Brain microvascular endothelial cell (primary cell): ENCODE results near the gene ARHGEF7.
A peak's percentile ranks its signal among the peaks of the same experiment; 100 is the strongest.
"Not testable (repeated sequence)": the region's sequence is repeated elsewhere in the genome, so short reads cannot be mapped to it uniquely, and the experiment has no call there.

Experiments used
- DNase-seq: peaks from one replicate; pipeline ENCODE4 v3.0.0-alpha.2; 2020
- H3K27ac ChIP-seq: fragments of 250-450 bp; sonication (Bioruptor Pico); 2 replicates; pipeline ENCODE4 v1.5.1; 2020; ENCODE audit warnings: mild to moderate bottlenecking, moderate library complexity
- H3K27me3 ChIP-seq: fragments of 250-450 bp; sonication (Bioruptor Pico); replicated peaks from 2 replicates; pipeline ENCODE4 v1.5.1; 2020; ENCODE audit warnings: mild to moderate bottlenecking
- H3K36me3 ChIP-seq: fragments of 250-450 bp; sonication (Bioruptor Pico); replicated peaks from 2 replicates; pipeline ENCODE4 v1.5.1; 2020; ENCODE audit warnings: mild to moderate bottlenecking
- H3K4me3 ChIP-seq: 2 replicates; pipeline ENCODE4 v1.5.1; 2011; ENCODE audit warnings: low read depth, mild to moderate bottlenecking, control low read depth, low read length, moderate library complexity
- in situ Hi-C: cut with HindIII; loops from 2 replicates; pipeline ENCODE4 v1.10.0; 2017; ENCODE audit warnings: low sequenced_read_pairs, low pct_ligation_motif_present
- TF ChIP-seq, protein P1 (sequence below): IDR thresholded peaks from 2 replicates; pipeline ENCODE4 v1.5.1; 2011; ENCODE audit warnings: low read depth, mild to moderate bottlenecking, moderate library complexity, low read length, control low read depth, inconsistent platforms; ENCODE audit errors: missing control alignments

The ARHGEF7 gene

DNA sequence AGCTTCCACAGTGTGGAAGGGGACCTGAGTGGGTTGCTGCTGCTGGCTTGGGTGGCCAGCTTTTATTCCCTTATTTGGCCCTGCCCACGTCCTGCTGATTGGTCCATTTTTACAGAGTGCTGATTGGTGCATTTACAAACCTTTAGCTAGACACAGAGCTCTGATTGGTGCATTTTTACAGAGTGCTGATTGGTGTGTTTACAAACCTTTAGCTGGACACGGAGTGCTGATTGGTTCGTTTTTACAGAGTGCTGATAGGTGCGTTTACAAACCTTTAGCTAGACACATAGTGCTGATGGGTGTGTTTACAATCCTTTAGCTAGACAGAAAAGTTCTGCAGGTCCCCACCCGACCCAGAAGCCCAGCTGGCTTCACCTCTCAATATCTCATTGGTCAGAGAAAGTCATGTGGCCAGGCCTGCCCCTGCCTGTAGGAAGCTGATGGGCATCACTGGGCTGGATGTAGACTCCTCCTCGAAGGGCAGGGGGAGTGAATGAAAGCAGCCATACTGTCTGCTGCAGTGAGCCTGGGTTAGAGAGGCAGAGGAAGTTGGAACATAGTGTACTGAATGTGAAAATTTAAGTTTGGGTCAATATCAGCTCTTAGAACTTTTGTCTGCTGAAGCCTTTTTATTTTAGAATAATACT lies 83.7 kb downstream of the ARHGEF7 start:
- H3K27me3 ChIP-seq, H3K27ac ChIP-seq, DNase-seq, in situ Hi-C loops, H3K36me3 ChIP-seq, H3K4me3 ChIP-seq: not testable (repeated sequence)

DNA sequence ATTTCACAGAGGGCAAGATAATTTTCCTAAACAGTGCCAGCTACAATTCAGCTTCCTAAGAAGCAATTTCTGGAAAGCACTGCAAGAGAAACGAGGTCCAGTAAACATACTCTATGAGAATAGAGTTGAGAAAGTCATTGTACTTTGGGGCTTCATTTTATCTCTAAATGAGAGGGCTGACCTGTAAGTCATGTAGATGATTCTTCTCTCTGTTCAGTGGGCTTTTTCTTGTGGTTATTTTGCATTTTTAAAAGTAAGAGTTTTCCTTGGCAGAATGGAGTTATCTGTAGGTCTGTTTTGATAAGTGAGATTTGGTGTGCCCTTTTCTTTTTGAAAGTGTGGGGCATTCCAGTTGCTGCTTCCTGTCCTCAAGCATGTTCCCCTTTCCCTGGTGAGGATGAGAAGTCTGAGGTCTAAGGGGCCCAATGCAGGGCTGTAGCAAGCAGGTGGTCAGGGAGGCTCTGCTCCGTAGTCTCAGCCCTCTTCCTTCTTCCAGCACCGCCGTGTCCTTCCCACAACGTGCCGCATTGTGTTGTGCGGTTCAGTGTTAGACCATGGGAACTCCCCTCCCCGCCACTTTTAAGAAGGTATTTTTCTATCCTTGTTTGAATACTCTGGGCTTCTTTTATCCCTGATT lies 86.3 kb downstream of the ARHGEF7 start:
- in situ Hi-C loops, result no loop called here
- TF ChIP-seq, protein P1, sequence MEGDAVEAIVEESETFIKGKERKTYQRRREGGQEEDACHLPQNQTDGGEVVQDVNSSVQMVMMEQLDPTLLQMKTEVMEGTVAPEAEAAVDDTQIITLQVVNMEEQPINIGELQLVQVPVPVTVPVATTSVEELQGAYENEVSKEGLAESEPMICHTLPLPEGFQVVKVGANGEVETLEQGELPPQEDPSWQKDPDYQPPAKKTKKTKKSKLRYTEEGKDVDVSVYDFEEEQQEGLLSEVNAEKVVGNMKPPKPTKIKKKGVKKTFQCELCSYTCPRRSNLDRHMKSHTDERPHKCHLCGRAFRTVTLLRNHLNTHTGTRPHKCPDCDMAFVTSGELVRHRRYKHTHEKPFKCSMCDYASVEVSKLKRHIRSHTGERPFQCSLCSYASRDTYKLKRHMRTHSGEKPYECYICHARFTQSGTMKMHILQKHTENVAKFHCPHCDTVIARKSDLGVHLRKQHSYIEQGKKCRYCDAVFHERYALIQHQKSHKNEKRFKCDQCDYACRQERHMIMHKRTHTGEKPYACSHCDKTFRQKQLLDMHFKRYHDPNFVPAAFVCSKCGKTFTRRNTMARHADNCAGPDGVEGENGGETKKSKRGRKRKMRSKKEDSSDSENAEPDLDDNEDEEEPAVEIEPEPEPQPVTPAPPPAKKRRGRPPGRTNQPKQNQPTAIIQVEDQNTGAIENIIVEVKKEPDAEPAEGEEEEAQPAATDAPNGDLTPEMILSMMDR, result no peak
- no peak overlapping the region for H3K27ac ChIP-seq
- H3K27me3 ChIP-seq, result no peaks in the 10 kb centered on the region
- no peak for DNase-seq
- peaks cover 6% of the 10 kb centered on the region for H3K36me3 ChIP-seq
- no peak overlapping the region for H3K4me3 ChIP-seq

DNA sequence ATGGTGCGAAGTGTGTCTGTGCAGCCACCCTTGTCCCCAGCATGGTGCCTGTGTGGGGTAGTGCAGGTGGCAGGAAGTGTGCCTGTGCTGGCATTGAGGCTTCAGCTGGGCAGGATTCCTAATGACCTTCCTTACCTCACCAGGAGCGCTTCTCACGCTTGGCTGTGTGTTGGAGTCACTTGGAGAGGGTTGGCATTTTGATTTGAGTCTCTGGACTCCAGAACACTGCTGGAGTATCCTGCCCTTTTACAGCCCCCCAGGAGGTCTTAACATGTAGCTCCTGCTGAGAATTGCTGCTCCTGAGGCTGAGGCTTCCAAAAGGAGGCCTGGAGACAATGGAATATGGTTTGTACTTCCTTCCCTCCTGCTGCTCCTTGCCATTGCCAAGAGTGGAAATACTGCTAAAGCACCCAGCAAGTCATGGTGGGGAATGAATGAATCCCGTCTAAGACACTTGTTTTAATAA lies 87.1 kb downstream of the ARHGEF7 start:
- Histone ChIP-seq H3K27ac (peak overlapping the region; percentile 72), H3K4me3 (no peak overlapping the region), H3K27me3 (no peaks in the 10 kb centered on the region), H3K36me3 (peaks cover 6% of the 10 kb centered on the region)
- TF ChIP-seq, protein P1, result no peak
- no peak for DNase-seq
- in situ Hi-C loops, result no loop called here

DNA sequence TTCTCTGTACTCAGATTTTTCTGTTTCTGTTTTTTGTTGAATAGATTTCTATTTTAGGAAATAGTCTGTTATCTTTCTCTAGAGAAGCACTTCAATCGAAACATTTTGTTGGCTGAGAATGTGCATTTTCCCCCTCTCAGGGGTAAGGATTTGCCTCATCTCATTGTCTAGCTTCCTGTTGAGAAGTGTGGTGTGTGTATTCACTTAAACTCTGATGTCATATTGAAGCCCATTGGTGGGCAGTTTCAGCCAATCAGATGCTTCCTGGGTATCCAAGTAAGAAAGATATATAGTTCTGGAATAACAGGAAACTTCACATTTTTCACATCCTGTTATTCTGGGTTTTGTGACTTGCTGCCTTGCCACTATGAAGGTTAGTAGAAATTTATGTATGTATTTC lies 87.6 kb downstream of the ARHGEF7 start:
- Histone ChIP-seq H3K36me3 (peaks cover 6% of the 10 kb centered on the region), H3K4me3 (peak overlapping the region; percentile 48), H3K27me3 (no peaks in the 10 kb centered on the region), H3K27ac (peak overlapping the region; percentile 72)
- peak; percentile 96 for DNase-seq
- in situ Hi-C loops, result no loop called here
- TF ChIP-seq, protein P1, result no peak

DNA sequence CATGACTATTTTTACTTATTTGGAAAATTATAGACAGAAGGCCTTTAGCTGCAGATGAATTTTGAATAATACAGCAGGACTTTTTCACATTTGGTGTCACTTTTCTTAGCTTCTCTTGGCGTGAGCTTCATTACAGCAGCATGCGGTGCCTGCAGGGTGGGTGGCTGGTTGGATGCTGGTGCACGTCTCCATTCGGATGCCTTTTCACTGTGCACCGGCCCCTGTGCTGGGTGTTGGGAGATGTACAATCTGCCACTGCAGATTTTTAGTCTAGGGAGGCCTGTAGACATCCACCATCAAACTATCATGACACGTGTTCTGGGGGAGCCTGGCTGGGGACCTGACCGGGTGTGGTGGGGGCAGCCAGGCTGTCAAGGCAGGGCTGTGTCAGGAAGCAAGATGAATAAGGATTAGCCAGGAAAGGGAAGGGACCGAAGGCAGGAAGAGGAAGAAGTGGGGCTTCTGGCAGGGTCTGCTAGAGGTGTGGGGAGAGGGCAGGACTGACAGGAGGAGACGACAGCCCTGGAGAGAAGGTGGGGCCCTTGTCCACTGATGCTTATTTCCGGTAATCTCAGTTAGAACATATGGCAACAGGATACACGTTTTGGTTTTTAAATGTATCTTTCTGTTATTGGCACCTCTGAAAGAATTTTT lies 88.8 kb downstream of the ARHGEF7 start:
- Histone ChIP-seq H3K27ac (peak overlapping the region; percentile 72), H3K36me3 (peaks cover under 1% of the 10 kb centered on the region), H3K27me3 (no peaks in the 10 kb centered on the region), H3K4me3 (peak overlapping the region; percentile 48)
- TF ChIP-seq, protein P1, result no peak
- in situ Hi-C loops, result no loop called here
- DNase-seq, result no peak

DNA sequence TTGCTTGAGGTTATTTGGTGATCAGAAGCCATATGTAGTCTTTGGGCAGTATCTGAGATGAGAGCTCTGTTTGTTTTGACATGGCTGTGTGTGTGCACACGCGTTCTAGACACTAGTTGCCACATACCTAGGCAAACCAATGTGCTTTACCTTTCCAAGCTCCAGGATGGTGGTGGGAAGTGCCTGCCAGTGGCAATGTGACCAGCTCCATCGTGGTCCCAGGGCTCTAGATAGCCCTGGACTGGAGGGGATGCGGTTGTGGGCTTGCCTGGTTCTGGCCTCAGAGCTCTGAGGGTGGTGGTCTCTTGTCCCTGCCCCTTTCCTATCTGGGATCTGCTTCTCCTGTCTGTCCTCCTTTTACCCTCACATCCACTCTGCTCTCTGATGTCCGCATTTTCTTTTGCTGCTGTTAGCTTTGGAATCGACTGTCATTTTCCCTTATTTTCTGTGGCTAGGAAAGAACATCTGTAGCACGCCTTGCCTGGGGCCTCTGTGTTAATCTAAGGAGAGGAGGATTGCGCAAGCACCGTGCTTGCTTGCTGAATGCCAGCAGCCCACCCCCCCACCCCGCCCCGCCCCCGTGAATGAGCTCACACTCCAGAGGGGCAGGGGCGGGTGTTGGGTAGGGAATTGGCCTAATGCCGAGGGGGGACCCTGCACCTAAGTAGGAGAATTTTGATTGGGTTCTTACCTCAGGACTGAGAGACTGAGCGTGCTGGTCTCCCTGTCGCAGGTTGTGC lies 89.5 kb downstream of the ARHGEF7 start:
- in situ Hi-C loops, result no loop called here
- peak overlapping the region; percentile 48 for H3K4me3 ChIP-seq
- H3K36me3 ChIP-seq, result no peaks in the 10 kb centered on the region
- no peaks in the 10 kb centered on the region for H3K27me3 ChIP-seq
- TF ChIP-seq, protein P1, result no peak
- peak; percentile 66 for DNase-seq
- peak overlapping the region; percentile 72 for H3K27ac ChIP-seq
